ENCODE data around the gene CHRNE. TPM values are rescaled to one million over a fixed set of nuclear protein-coding genes. Genes with fewer than 3 reads are reported as not detected.
A peak's percentile ranks its signal among the peaks of the same experiment; 100 is the strongest.

The CHRNE gene
- total and polyA plus RNA-seq, 2 of the 13 experiments (the other 11 are each of a cell fraction or from before 2014, with no cell fraction given), result 0.53 to 0.59 TPM

GRCh38 chr17:4939546-4939795 lies 36.6 kb upstream of the CHRNE start (continued):
- TF ChIP-seq, protein P1, sequence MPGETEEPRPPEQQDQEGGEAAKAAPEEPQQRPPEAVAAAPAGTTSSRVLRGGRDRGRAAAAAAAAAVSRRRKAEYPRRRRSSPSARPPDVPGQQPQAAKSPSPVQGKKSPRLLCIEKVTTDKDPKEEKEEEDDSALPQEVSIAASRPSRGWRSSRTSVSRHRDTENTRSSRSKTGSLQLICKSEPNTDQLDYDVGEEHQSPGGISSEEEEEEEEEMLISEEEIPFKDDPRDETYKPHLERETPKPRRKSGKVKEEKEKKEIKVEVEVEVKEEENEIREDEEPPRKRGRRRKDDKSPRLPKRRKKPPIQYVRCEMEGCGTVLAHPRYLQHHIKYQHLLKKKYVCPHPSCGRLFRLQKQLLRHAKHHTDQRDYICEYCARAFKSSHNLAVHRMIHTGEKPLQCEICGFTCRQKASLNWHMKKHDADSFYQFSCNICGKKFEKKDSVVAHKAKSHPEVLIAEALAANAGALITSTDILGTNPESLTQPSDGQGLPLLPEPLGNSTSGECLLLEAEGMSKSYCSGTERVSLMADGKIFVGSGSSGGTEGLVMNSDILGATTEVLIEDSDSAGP (CRISPR knock-in tag; IDR thresholded peaks at IDR 0.05; ENCODE audit: borderline replicate concordance), result no peak
- TF ChIP-seq ZNF749 (CRISPR knock-in tag; IDR thresholded peaks at IDR 0.05; ENCODE audit: borderline replicate concordance) (0 out of 2 replicates have a peak, but pooled peaks have one; percentile 40), AHDC1 (CRISPR knock-in tag; IDR thresholded peaks at IDR 0.05; ENCODE audit: borderline replicate concordance) (no peak), KAT7 (CRISPR knock-in tag; IDR thresholded peaks at IDR 0.05; ENCODE audit: borderline replicate concordance) (0 out of 2 replicates have a peak, but pooled peaks have one; percentile 31), ZNF264 (CRISPR knock-in tag; IDR thresholded peaks at IDR 0.05) (0 out of 2 replicates have a peak, but pooled peaks have one; percentile 17), ZNF678 (CRISPR knock-in tag; IDR thresholded peaks at IDR 0.05) (0 out of 2 replicates have a peak, but pooled peaks have one; percentile 34), RBM39 (IDR thresholded peaks at IDR 0.05; ENCODE audit: low read depth, low read length, poor library complexity, severe bottlenecking) (peak; percentile 24), ONECUT2 (CRISPR knock-in tag; IDR thresholded peaks at IDR 0.05) (0 out of 2 replicates have a peak, but pooled peaks have one; percentile 26), HOMEZ (CRISPR knock-in tag; IDR thresholded peaks at IDR 0.05; ENCODE audit: low read depth) (peak; percentile 15; the same call in 1 of the 2 replicates), PCBP1 (IDR thresholded peaks at IDR 0.05; ENCODE audit: borderline replicate concordance, low read depth, low read length) (0 out of 2 replicates have a peak, but pooled peaks have one; percentile 51), ZNF136 (CRISPR knock-in tag; IDR thresholded peaks at IDR 0.05; ENCODE audit: low read depth) (no peak), ZSCAN12 (CRISPR knock-in tag; IDR thresholded peaks at IDR 0.05) (0 out of 2 replicates have a peak, but pooled peaks have one; percentile 36), ZNF572 (CRISPR knock-in tag; IDR thresholded peaks at IDR 0.05) (no peak), TP53 (CRISPR knock-in tag; conservative IDR thresholded peaks at IDR 0.05) (0 out of 2 replicates have a peak, but pooled peaks have one; percentile 75)
- TF ChIP-seq, protein P2, sequence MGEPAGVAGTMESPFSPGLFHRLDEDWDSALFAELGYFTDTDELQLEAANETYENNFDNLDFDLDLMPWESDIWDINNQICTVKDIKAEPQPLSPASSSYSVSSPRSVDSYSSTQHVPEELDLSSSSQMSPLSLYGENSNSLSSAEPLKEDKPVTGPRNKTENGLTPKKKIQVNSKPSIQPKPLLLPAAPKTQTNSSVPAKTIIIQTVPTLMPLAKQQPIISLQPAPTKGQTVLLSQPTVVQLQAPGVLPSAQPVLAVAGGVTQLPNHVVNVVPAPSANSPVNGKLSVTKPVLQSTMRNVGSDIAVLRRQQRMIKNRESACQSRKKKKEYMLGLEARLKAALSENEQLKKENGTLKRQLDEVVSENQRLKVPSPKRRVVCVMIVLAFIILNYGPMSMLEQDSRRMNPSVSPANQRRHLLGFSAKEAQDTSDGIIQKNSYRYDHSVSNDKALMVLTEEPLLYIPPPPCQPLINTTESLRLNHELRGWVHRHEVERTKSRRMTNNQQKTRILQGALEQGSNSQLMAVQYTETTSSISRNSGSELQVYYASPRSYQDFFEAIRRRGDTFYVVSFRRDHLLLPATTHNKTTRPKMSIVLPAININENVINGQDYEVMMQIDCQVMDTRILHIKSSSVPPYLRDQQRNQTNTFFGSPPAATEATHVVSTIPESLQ (CRISPR knock-in tag; conservative IDR thresholded peaks at IDR 0.05), result no peak
